Stimulated activated CD4-positive, alpha-beta T cell treated with anti-CD3 and anti-CD28 coated beads, Interleukin-15, amount 100 ng/mL, for 24 hours (primary cell): ENCODE data around the gene NPHP3.
A peak's percentile ranks its signal among the peaks of the same experiment; 100 is the strongest.
"Not testable (repeated sequence)": the region's sequence is repeated elsewhere in the genome, so short reads cannot be mapped to it uniquely, and the experiment has no call there.

ENCODE experiments used
- DNase-seq: peaks from one replicate; pipeline ENCODE4 v3.0.0-alpha.2; 2020

NPHP3 gene, protein sequence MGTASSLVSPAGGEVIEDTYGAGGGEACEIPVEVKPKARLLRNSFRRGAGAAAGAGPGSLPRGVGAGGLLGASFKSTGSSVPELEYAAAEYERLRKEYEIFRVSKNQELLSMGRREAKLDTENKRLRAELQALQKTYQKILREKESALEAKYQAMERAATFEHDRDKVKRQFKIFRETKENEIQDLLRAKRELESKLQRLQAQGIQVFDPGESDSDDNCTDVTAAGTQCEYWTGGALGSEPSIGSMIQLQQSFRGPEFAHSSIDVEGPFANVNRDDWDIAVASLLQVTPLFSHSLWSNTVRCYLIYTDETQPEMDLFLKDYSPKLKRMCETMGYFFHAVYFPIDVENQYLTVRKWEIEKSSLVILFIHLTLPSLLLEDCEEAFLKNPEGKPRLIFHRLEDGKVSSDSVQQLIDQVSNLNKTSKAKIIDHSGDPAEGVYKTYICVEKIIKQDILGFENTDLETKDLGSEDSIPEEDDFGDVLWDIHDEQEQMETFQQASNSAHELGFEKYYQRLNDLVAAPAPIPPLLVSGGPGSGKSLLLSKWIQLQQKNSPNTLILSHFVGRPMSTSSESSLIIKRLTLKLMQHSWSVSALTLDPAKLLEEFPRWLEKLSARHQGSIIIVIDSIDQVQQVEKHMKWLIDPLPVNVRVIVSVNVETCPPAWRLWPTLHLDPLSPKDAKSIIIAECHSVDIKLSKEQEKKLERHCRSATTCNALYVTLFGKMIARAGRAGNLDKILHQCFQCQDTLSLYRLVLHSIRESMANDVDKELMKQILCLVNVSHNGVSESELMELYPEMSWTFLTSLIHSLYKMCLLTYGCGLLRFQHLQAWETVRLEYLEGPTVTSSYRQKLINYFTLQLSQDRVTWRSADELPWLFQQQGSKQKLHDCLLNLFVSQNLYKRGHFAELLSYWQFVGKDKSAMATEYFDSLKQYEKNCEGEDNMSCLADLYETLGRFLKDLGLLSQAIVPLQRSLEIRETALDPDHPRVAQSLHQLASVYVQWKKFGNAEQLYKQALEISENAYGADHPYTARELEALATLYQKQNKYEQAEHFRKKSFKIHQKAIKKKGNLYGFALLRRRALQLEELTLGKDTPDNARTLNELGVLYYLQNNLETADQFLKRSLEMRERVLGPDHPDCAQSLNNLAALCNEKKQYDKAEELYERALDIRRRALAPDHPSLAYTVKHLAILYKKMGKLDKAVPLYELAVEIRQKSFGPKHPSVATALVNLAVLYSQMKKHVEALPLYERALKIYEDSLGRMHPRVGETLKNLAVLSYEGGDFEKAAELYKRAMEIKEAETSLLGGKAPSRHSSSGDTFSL (N-terminal part only)

DNA sequence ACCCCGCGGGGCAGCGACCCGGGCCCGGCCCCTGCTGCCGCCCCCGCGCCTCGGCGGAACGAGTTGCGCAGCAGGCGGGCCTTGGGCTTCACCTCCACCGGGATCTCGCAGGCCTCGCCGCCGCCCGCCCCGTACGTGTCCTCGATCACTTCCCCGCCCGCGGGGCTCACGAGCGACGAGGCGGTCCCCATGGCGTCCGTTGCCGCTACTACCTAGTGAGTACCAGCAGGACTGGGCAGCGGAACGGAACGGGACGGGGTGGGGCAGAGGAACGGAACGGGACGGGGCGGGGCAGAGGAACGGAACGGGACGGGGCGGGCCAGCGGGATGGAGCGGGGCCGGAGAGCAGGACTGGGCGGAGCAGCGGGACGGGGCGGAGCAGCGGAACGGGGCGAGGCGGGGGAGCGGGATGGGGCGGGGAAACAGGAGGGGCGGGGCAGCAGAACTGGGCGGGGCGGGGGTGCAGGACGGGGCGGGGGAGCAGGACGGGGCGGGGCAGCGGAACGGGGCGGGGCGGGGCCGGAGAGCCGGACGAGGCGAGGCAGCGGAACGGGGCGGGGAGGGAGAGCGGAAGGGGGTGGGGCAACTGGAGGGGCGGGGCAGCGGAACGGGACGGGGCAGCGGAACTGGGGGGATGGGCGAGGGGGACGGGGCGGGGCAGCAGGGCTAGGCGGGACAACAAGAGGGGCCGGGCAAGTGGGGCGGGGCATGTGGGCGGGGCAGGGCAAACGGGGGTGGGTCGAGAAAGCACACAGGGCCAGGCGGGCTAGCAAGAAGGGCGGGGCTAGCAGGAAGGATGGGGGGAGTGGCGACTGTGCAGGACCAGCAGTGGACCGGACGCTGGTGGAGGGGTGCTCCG, at the start of gene NPHP3:
TSS of gene NPHP3 (minus strand) at position 245 of the 859 bp plus-strand sequence. CDS start at position 191, 54 bp downstream.
- peak; percentile 97 for DNase-seq

DNA sequence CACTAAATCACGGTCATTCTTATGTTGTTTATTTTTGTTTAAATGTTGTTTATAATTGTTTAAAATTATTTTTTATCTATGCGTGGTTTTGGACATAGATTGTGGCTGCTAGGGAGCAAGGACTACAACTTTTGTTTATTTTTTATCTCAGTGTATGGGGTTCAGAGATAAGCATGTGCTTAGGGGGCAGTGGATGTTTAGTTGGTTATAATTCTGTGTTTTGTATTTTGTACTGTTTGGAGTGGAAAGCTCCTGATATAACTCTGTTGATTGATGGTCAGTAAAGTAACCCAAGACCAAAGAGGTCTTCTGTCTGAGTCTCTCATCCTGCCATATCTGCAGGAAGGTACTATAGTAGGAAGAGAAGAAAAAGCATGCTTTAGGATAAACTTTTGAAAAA, 36.5 kb upstream of the NPHP3 start:
- no peak for DNase-seq

DNA sequence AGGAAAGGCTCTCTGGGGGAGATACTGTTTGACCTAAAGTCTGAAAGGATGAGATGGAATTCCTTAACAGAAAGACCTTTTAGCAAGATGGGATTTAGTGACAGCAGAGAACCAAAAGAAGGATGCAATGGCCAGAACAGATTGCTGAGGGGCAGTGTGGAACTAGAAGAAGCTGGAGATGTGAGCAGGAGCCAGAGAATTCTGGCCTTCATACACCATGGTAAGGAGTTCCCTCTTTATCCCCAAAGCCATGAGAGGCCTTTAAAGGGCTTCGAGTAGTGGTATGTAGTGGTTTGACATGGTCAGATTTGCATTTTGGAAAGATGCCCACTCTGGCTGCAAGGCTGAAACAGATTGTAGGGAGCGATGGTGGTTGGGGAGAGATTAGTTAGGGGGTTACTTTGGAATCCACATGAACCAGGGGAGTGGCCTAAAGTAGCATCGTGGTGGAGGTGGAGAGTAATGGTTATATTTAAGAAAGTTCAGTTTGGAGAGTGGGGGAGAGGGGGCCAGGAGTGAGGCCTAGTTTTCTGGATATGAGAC, 34.0 kb upstream of the NPHP3 start:
- DNase-seq: no peak

DNA sequence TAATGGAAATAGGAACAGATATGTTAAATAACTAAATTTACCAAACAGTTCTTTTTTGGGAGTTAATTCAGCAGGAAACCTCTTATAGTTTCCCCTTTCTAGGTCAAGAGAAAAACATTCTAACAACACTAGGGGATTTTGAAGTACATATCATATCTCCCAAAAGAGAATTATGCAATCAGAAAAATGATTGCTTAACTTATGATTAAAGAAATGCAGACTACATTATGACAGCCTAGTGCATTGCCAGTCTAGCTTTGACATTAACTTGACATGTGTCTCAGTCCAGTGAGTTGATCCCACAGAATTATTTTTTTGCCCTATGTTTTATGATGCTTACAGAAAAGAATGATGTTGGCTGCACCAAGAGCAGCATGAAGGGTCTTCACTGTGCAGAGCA, 31.7 kb upstream of the NPHP3 start:
- DNase-seq: no peak

DNA sequence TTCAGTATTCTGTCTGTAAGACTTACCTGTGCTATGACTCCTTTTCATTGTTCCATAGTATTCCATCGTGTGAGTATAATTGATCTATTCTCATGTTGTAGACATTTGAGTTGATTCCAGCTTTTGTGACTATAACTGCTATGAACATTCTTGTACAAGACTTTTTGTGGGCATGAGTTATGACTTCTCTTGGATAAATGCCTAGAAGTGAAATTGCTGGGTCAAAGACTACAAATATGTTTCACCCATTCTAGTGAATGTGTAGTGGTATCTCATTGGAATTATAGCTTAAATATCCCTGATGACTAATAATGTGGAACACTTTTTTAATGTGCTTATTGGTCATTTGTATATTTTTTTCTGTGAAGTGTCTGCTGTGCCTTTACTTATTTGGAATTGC, 27.6 kb upstream of the NPHP3 start:
- no peak for DNase-seq

DNA sequence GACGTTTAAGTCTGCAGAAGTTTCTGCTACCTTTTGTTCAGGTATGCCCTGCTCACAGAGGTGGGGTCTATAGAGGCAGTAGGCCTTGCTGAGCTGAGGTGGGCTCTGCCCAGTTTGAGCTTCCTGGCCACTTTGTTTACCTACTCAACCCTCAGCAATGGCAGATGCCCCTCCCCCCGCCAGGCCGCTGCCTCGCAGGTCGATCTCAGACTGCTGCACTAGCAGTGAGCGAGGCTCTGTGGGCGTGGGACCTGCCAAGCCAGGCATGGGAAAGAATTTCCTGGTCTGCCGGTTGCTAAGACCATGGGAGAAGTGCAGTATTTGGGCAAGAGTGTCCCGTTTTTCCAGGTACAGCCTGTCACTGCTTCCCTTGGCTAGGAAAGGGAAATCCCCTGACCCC, 24.5 kb upstream of the NPHP3 start:
- not testable (repeated sequence) for DNase-seq

GRCh38 chr3:132738314-132738713, 16.1 kb upstream of the NPHP3 start:
- DNase-seq: no peak

DNA sequence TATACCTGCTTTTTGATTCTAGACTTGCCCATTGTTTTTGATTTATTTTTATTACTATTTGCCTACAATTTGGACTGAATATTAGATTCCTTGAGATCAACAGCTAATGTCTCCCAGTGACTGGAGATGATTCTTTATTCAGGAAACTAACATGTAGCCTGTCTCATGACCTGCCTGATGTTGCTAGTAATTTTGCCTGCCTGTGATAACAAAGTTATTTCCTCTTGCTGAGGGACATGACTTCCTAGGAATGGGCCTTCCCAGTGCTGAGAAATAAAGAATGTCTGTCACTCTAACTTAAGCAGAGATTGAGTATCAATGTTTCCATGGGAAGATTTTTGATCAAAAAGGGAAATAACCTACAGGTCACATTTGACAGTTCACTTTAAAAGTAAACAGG, 13.4 kb upstream of the NPHP3 start:
- no peak for DNase-seq

DNA sequence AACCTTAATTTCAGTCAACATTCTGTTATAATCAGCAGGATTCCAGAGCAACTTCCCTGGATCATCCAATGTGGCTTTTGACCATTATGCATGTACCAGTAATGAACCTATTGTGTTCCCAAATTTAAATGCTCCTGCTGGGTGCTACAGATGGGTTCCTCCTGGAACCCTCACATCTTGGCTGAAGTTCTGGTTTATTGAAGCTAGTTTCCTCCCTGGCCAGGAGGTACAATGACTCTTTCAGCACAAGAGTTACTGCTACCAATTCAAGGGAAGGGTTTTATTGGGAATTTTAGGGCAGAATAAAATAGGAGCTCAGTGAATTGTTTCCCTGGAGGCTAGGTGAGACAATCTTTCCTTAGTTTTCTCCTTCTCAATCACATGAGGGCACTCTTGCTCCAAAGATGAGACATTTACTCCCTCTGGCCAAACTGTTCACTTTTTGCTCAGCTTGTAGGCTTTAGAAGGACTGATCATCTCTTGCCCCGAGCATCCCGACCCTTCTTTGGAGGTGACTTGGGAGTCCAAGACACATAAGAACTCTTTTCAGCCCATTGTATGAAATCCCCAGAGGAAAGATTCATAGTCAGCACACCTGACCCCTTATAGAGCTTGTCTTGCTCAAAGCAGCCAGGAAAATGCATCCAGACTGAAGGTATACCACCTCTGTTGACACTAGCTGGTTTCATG, 8.8 kb upstream of the NPHP3 start:
- no peak for DNase-seq

DNA sequence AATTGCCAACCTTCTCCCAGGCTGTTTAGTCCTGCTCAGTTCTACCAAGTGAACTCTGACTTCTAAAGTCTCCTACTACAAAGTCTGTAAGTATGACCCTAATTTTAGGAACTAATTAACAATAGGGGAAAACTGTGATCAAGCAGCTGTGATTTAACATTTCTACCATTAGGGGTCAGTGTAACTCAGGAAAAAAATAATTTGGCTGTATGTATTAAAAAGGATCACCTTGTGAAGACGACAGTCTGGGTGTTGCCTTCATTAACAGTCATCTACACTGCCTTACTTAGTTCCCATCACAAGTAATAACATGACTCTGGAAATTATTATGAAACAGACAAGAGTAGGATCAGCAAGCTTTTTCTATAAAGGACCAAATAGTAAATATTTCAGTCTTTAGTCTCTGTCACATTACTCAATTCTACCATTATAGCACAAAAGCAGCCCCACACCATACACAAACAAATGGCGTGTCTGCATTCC, 4.2 kb upstream of the NPHP3 start:
- DNase-seq: no peak

DNA sequence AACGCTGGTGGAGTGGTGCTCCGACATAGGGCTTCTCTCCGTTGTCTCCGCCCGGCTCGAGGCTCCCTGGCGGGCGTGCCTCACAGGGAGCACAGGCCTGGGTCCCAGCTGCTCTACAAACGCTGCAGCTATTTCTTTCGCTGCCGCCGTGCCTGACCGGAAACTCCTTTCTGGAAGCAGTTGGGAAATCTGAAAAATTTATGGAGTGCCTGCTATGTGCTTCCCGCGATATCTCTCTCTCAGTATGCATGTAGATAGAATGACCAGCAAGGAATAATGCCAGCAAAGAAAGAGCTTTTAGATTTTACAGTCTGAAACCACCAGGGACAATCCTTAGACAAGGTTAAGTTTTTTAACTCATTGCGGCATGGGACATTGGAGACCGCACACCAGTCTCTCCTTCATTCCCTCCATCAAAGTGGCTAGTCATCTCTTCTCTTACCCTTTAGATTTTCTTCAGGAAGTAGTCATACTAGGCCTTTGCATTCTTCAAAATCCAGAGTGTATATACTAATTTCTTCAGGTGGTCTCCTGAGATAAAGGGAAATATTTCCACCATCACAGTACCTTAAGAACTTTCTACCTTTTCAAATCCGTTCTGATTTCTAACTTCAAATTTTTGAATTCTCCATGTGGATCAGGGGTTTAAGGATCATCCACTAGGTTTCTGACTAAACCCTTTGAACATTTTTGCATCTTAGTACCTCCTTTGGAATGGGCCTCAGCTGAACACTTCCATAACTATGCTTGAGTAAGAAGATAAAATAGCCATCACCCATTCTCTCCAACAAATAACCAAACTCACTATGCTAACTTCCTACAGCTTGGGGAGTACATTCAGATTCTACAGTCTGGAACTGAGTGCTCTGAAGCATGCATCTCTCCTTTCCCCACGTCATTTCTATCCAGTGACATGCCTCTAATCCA, 1.1 kb upstream of the NPHP3 start:
- DNase-seq: no peak

DNA sequence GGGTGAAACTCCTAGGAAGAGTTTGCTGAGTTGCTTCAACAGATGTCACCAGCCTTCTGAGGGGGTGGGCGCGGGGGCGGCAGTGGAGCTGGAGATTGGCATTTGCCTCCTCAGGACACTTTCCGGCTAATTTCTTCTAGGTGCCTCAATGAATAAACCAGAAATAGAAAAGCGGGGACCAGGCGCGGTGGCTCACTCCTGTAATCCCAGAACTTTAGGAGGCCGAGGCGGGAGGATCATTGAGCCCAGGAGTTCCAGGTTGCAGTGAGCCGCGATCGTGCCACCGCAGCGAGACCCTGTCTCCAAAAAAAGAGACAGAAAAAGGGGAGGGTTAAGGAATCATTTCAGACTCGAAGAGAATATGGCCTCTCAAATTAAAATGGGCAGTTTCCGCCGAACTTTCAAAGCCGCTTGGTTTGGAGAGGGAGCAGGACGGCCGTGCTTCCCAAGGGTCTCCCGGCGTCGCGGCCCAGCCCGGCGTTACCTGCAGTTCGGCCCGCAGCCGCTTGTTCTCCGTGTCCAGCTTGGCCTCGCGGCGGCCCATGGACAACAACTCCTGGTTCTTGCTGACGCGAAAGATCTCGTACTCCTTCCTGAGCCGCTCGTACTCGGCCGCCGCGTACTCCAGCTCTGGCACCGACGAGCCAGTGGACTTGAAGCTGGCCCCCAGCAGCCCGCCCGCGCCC, 587 bp downstream of the NPHP3 start:
- peak; percentile 16 for DNase-seq

GRCh38 chr3:132720228-132720627, 2.0 kb downstream of the NPHP3 start:
- DNase-seq: no peak

DNA sequence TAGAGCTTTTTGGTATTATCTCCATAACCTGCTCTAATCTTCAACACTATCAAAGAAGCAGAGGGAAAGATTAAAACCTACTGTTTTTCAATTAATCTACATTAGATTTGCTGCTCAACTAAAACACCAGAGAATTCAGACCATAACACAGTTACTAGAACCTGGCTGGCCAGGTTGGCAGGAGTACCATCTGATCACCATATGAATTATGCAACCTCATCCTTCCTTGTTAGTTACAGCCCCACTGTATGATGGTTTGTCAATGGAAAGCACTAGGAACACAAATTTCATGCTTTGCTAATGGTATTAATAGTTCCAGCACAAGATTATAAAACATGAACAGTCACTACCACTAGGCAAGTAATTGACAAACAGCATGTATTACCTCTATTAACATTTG, 5.8 kb downstream of the NPHP3 start:
- no peak for DNase-seq

- no peak for DNase-seq
Observed at GRCh38 chr3:132713977-132714727, 8.1 kb downstream of the NPHP3 start.

DNA sequence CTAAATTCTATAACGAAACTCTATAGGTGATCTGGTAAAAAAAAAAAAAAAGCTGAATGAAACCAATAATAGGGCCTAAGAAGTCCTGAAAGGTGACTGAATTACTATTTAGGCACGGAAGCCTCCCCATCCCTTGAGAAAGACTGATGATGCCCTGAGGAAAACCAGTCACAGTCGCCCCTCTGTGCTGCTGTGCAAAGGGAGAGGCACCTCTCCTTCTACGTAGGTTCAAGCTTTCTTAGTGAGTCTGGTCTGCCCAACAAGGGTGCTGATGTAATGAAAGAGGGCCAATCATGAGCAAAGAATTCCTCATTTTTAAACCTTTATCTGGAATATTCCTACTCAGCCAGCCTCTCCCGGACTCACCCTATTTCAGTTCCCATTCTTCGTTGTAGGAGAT, 11.9 kb downstream of the NPHP3 start:
- DNase-seq: no peak

DNA sequence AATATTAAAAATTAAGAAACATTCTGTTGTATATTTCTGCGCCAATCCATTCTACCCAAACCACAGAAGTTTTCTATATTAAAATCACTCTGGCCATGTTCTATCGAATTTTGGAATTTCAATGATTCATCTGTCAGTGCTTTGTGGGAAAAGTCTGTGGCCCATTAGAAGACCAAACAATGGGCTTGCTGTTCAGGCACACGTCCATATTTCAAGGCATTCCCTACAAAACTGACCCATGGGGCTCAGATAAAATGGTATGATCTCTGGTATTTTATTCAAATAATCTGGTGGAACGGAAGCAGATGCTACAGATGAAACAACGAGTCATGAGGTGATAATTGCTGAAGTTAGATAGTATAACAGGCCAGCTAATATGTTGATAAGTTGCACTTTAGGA, 12.4 kb downstream of the NPHP3 start:
- no peak for DNase-seq

DNA sequence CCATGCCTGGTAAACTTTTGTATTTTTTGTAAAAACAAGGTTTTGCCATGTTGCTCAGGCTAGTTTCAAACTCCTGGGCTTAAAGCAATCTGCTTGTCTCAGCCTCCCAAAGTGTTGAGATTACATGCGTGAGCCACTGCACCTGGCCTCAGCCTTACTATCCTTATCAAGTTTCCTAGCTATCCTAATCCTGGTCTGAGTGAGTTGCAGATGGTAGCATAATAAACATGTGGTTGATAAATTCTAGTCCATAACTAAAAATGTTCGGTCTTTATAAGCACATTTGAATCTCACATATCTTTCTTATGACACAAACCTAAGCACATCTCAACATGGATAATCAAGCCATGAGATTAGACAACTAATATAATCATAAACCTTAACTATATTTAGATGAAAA, 18.5 kb downstream of the NPHP3 start:
- no peak for DNase-seq
